Measurements from ENCODE around the gene P2RY11.

Gene P2RY11

GRCh38 chr19:10100163-10100785 is 11.2 kb upstream of the P2RY11 start:
- no peak overlapping the region for H2AK5ac ChIP-seq (ENCODE audit: low read depth, low read length)
- no peak overlapping the region for H3K9ac ChIP-seq (ENCODE audit: low read depth, low read length, poor library complexity)
- H2AFZ ChIP-seq (ENCODE audit: low read length) = no peak overlapping the region
- no CpG with 5 or more reads among the region's 5 CpGs for WGBS, 2 donors (ENCODE audit: extremely low coverage in 2 of 2, insufficient read length in 2 of 2, insufficient replicate concordance in 1 of 2)
- peaks cover 5% of the 10 kb centered on the region in 2 donors for H3K9me3 ChIP-seq (replicated peaks in 1 of 2; ENCODE audit: control insufficient read depth in 2 of 2, insufficient read depth in 1 of 2, low read depth in 1 of 2, low read length in 2 of 2)
- H3K4me3 ChIP-seq (ENCODE audit: low read length in 2 of 2) = no peak overlapping the region
- no peak overlapping the region for H3K23ac ChIP-seq (ENCODE audit: low read depth, low read length, poor library complexity)
- no peak overlapping the region for H2BK15ac ChIP-seq (ENCODE audit: low read length)
- no peak for DNase-seq (ENCODE audit: low spot score)
- H3K36me3 ChIP-seq (replicated peaks in 1 of 2; ENCODE audit: control insufficient read depth in 2 of 2, insufficient read depth in 2 of 2, low read length in 2 of 2) = no peaks in the 10 kb centered on the region
- no peak overlapping the region for H4K8ac ChIP-seq (ENCODE audit: low read depth, low read length)
- peaks cover 0 to 17% (median 0%) of the 10 kb centered on the region in 3 experiments for H3K27me3 ChIP-seq (ENCODE audit: control insufficient read depth in 3 of 3, insufficient read depth in 3 of 3, low read depth in 1 of 3, low read length in 3 of 3)
- H3K79me1 ChIP-seq (ENCODE audit: low read depth, low read length) = peaks cover 1% of the 10 kb centered on the region
- no peak overlapping the region for H3K14ac ChIP-seq (ENCODE audit: low read length)
- peaks cover 3 to 12% of the 10 kb centered on the region in 2 donors for H3K4me1 ChIP-seq (ENCODE audit: control insufficient read depth in 2 of 2, insufficient read depth in 1 of 2, low read depth in 1 of 2, low read length in 2 of 2)
- H3K27ac ChIP-seq (replicated peaks; ENCODE audit: low read length) = no peak overlapping the region
- no peak overlapping the region for H3K4ac ChIP-seq (ENCODE audit: low read length)
- H4K91ac ChIP-seq (ENCODE audit: low read depth, low read length, poor library complexity) = no peak overlapping the region
- H2BK120ac ChIP-seq (ENCODE audit: low read depth, low read length) = no peak overlapping the region
- no peak overlapping the region for H3K4me2 ChIP-seq (ENCODE audit: insufficient read depth, low read length, poor library complexity, severe bottlenecking)
- no peak overlapping the region for H3K18ac ChIP-seq (ENCODE audit: low read length)
- no peak overlapping the region for H2BK12ac ChIP-seq (ENCODE audit: low read length)
- no peak overlapping the region for H2BK5ac ChIP-seq (ENCODE audit: low read length)

- Histone ChIP-seq H2BK15ac (ENCODE audit: low read length) (no peak overlapping the region), H3K9me3 (replicated peaks in 1 of 2; ENCODE audit: control insufficient read depth in 2 of 2, insufficient read depth in 1 of 2, low read depth in 1 of 2, low read length in 2 of 2) (no peaks in the 10 kb centered on the region), H3K4me2 (ENCODE audit: insufficient read depth, low read length, poor library complexity, severe bottlenecking) (no peak overlapping the region), H3K79me1 (ENCODE audit: low read depth, low read length) (peaks cover 11% of the 10 kb centered on the region), H2BK12ac (ENCODE audit: low read length) (peak overlapping the region; percentile 73), H3K4me3 (ENCODE audit: low read length in 2 of 2) (no peak overlapping the region), H4K8ac (ENCODE audit: low read depth, low read length) (peak overlapping the region; percentile 86), H2BK5ac (ENCODE audit: low read length) (no peak overlapping the region), H3K14ac (ENCODE audit: low read length) (peak overlapping the region; percentile 76), H4K91ac (ENCODE audit: low read depth, low read length, poor library complexity) (no peak overlapping the region), H3K4ac (ENCODE audit: low read length) (no peak overlapping the region), H3K18ac (ENCODE audit: low read length) (no peak overlapping the region), H3K27ac (replicated peaks; ENCODE audit: low read length) (no peak overlapping the region), H3K9ac (ENCODE audit: low read depth, low read length, poor library complexity) (no peak overlapping the region), H3K4me1 (ENCODE audit: control insufficient read depth in 2 of 2, insufficient read depth in 1 of 2, low read depth in 1 of 2, low read length in 2 of 2) (peaks cover 9 to 23% of the 10 kb centered on the region in 2 donors), H2AK5ac (ENCODE audit: low read depth, low read length) (peak overlapping the region; percentile 78), H2AFZ (ENCODE audit: low read length) (peak overlapping the region; percentile 90), H2BK120ac (ENCODE audit: low read depth, low read length) (no peak overlapping the region), H3K23ac (ENCODE audit: low read depth, low read length, poor library complexity) (no peak overlapping the region), H3K36me3 (replicated peaks in 1 of 2; ENCODE audit: control insufficient read depth in 2 of 2, insufficient read depth in 2 of 2, low read length in 2 of 2) (peaks cover 6 to 9% of the 10 kb centered on the region in 2 donors), H3K27me3 (ENCODE audit: control insufficient read depth in 3 of 3, insufficient read depth in 3 of 3, low read depth in 1 of 3, low read length in 3 of 3) (peaks cover 0 to 1% (median 0%) of the 10 kb centered on the region in 3 experiments)
- DNase-seq (ENCODE audit: low spot score) = no peak
- WGBS, 2 donors (ENCODE audit: extremely low coverage in 2 of 2, insufficient read length in 2 of 2, insufficient replicate concordance in 1 of 2) = no CpG with 5 or more reads among the region's 7 CpGs
These were observed 8.7 kb upstream of the P2RY11 start for GRCh38 chr19:10102787-10103236.

GRCh38 chr19:10104130-10104513 is 7.4 kb upstream of the P2RY11 start:
- no peak for DNase-seq (ENCODE audit: low spot score)
- Histone ChIP-seq H3K14ac (ENCODE audit: low read length) (no peak overlapping the region), H3K4me3 (ENCODE audit: low read length in 2 of 2) (no peak overlapping the region), H2AK5ac (ENCODE audit: low read depth, low read length) (no peak overlapping the region), H3K9me3 (replicated peaks in 1 of 2; ENCODE audit: control insufficient read depth in 2 of 2, insufficient read depth in 1 of 2, low read depth in 1 of 2, low read length in 2 of 2) (no peaks in the 10 kb centered on the region), H2BK15ac (ENCODE audit: low read length) (no peak overlapping the region), H2AFZ (ENCODE audit: low read length) (no peak overlapping the region), H4K8ac (ENCODE audit: low read depth, low read length) (no peak overlapping the region), H4K91ac (ENCODE audit: low read depth, low read length, poor library complexity) (no peak overlapping the region), H3K9ac (ENCODE audit: low read depth, low read length, poor library complexity) (no peak overlapping the region), H3K79me1 (ENCODE audit: low read depth, low read length) (peaks cover 13% of the 10 kb centered on the region), H3K27ac (replicated peaks; ENCODE audit: low read length) (no peak overlapping the region), H3K4me2 (ENCODE audit: insufficient read depth, low read length, poor library complexity, severe bottlenecking) (no peak overlapping the region), H2BK12ac (ENCODE audit: low read length) (no peak overlapping the region), H2BK5ac (ENCODE audit: low read length) (no peak overlapping the region), H3K23ac (ENCODE audit: low read depth, low read length, poor library complexity) (no peak overlapping the region), H3K4ac (ENCODE audit: low read length) (no peak overlapping the region), H3K4me1 (ENCODE audit: control insufficient read depth in 2 of 2, insufficient read depth in 1 of 2, low read depth in 1 of 2, low read length in 2 of 2) (peaks cover 9 to 23% of the 10 kb centered on the region in 2 donors), H3K36me3 (replicated peaks in 1 of 2; ENCODE audit: control insufficient read depth in 2 of 2, insufficient read depth in 2 of 2, low read length in 2 of 2) (peaks cover 15 to 22% of the 10 kb centered on the region in 2 donors), H2BK120ac (ENCODE audit: low read depth, low read length) (no peak overlapping the region), H3K18ac (ENCODE audit: low read length) (no peak overlapping the region), H3K27me3 (ENCODE audit: control insufficient read depth in 3 of 3, insufficient read depth in 3 of 3, low read depth in 1 of 3, low read length in 3 of 3) (peaks cover 0 to 1% (median 0%) of the 10 kb centered on the region in 3 experiments)

DNA sequence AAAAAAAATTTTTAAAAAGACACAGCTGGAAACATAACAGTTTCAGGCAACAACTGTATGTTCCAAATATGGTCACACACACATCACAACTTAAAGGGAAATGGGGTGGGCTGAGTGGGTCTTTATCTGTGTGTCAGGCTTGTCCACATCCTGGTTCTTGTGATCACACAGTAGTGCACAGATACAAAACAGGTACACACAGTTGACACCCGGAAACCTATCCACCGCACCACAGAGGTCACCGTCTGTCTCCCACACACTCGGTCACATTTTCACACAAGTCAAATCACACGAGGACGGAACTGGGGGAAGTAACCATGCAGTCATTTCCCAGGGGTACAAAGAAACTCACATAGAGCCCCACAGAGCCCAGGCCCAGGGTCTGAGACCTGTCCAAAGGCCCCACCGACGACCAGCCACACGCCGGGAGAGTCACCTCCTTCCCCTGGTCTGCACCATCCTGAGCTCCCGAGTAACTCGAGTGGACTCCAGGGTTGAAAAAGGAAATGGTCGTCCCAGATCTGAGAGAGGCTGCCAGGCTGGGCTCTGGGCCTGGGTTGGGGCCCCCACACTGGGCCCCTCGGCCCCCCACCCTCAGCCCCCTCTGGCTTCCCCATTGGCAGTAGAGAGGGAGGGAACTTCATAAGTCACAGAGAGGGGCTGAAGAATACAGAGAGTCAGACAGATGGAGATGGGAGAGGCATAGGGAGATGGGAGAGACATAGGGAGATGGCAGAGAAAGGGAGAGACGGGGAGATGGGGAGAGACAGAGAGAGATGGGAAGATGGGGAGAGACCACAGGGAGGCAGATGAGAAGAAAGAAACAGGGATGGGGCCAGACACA is 6.6 kb upstream of the P2RY11 start:
- Histone ChIP-seq H2AK5ac (ENCODE audit: low read depth, low read length) (peak overlapping the region; percentile 5), H3K27ac (replicated peaks; ENCODE audit: low read length) (no peak overlapping the region), H3K36me3 (replicated peaks in 1 of 2; ENCODE audit: control insufficient read depth in 2 of 2, insufficient read depth in 2 of 2, low read length in 2 of 2) (peaks cover 22 to 30% of the 10 kb centered on the region in 2 donors), H3K18ac (ENCODE audit: low read length) (peak overlapping the region; percentile 76), H2BK5ac (ENCODE audit: low read length) (no peak overlapping the region), H2AFZ (ENCODE audit: low read length) (peak overlapping the region; percentile 83), H2BK120ac (ENCODE audit: low read depth, low read length) (peak overlapping the region; percentile 47), H3K23ac (ENCODE audit: low read depth, low read length, poor library complexity) (no peak overlapping the region), H3K9ac (ENCODE audit: low read depth, low read length, poor library complexity) (no peak overlapping the region), H3K4me1 (ENCODE audit: control insufficient read depth in 2 of 2, insufficient read depth in 1 of 2, low read depth in 1 of 2, low read length in 2 of 2) (peaks cover 9 to 23% of the 10 kb centered on the region in 2 donors), H2BK12ac (ENCODE audit: low read length) (no peak overlapping the region), H3K27me3 (ENCODE audit: control insufficient read depth in 3 of 3, insufficient read depth in 3 of 3, low read depth in 1 of 3, low read length in 3 of 3) (peaks cover 0 to 1% (median 0%) of the 10 kb centered on the region in 3 experiments), H3K4me2 (ENCODE audit: insufficient read depth, low read length, poor library complexity, severe bottlenecking) (no peak overlapping the region), H3K79me1 (ENCODE audit: low read depth, low read length) (peaks cover 18% of the 10 kb centered on the region), H4K8ac (ENCODE audit: low read depth, low read length) (no peak overlapping the region), H3K14ac (ENCODE audit: low read length) (no peak overlapping the region), H2BK15ac (ENCODE audit: low read length) (no peak overlapping the region), H3K9me3 (replicated peaks in 1 of 2; ENCODE audit: control insufficient read depth in 2 of 2, insufficient read depth in 1 of 2, low read depth in 1 of 2, low read length in 2 of 2) (no peaks in the 10 kb centered on the region), H4K91ac (ENCODE audit: low read depth, low read length, poor library complexity) (no peak overlapping the region), H3K4ac (ENCODE audit: low read length) (no peak overlapping the region), H3K4me3 (ENCODE audit: low read length in 2 of 2) (no peak overlapping the region)
- no CpG with 5 or more reads among the region's 15 CpGs for WGBS, 2 donors (ENCODE audit: extremely low coverage in 2 of 2, insufficient read length in 2 of 2, insufficient replicate concordance in 1 of 2)
- no peak for DNase-seq (ENCODE audit: low spot score)
